HEK293T (cell line): ENCODE data around the gene FLCN.

ENCODE experiments used
- CTCF ChIA-PET: fragments of 350-600 bp; formaldehyde crosslinking; extraction: SDS; loops from one replicate; lab custom pipeline; 2021; ENCODE audit warnings: antibody characterized with exemption, inconsistent platforms; lab: Yijun Ruan, JAX
- POLR2A ChIA-PET: fragments of 350-600 bp; formaldehyde crosslinking; extraction: SDS; loops from one replicate; lab custom pipeline; 2020; ENCODE audit warnings: antibody characterized with exemption, inconsistent platforms; lab: Yijun Ruan, JAX
- DNase-seq: peaks from one replicate; pipeline ENCODE4 v3.0.0; 2012; ENCODE audit warnings: mixed read lengths; ENCODE audit errors: extremely low spot score
- ARNT ChIP-seq: fragments of 450-650 bp; IDR thresholded peaks from 2 replicates; pipeline ENCODE4 v1.6.1; 2017; ENCODE audit warnings: mild to moderate bottlenecking
- BHLHE40 ChIP-seq: fragments of 450-650 bp; IDR thresholded peaks from 2 replicates; pipeline ENCODE4 v1.6.1; 2016; ENCODE audit warnings: mild to moderate bottlenecking, moderate library complexity, borderline replicate concordance
- CTBP1 ChIP-seq: fragments of 450-650 bp; IDR thresholded peaks from 2 replicates; pipeline ENCODE4 v1.6.1; 2016; ENCODE audit warnings: borderline replicate concordance
- ELF4 ChIP-seq: fragments of 450-650 bp; IDR thresholded peaks from 2 replicates; pipeline ENCODE4 v1.6.1; 2017; ENCODE audit warnings: antibody characterized with exemption
- FOXA1 ChIP-seq: fragments of 450-650 bp; IDR thresholded peaks from 2 replicates; pipeline ENCODE4 v1.6.1; 2016; ENCODE audit warnings: mild to moderate bottlenecking
- FOXK2 ChIP-seq: fragments of 450-650 bp; IDR thresholded peaks from 2 replicates; pipeline ENCODE4 v1.6.1; 2016; ENCODE audit warnings: mild to moderate bottlenecking
- FOXM1 ChIP-seq: fragments of 450-650 bp; IDR thresholded peaks from 2 replicates; pipeline ENCODE4 v1.6.1; 2017; ENCODE audit warnings: mild to moderate bottlenecking, borderline replicate concordance
- HDGF ChIP-seq: fragments of 450-650 bp; IDR thresholded peaks from 2 replicates; pipeline ENCODE4 v1.6.1; 2017; ENCODE audit warnings: antibody characterized with exemption, borderline replicate concordance
- L3MBTL2 ChIP-seq: fragments of 450-650 bp; conservative IDR thresholded peaks from 2 replicates; pipeline ENCODE4 v1.6.1; 2016; ENCODE audit warnings: mild to moderate bottlenecking
- LEF1 ChIP-seq: fragments of 450-650 bp; IDR thresholded peaks from 2 replicates; pipeline ENCODE4 v1.6.1; 2017; ENCODE audit warnings: mild to moderate bottlenecking, borderline replicate concordance
- NFRKB ChIP-seq: fragments of 450-650 bp; IDR thresholded peaks from 2 replicates; pipeline ENCODE4 v1.6.1; 2016; ENCODE audit warnings: mild to moderate bottlenecking, moderate library complexity
- PKNOX1 ChIP-seq: fragments of 450-650 bp; IDR thresholded peaks from 2 replicates; pipeline ENCODE4 v1.6.1; 2016
- SP1 ChIP-seq: fragments of 450-650 bp; IDR thresholded peaks from 2 replicates; pipeline ENCODE4 v1.6.1; 2017
- SUZ12 ChIP-seq: fragments of 450-650 bp; IDR thresholded peaks from 2 replicates; pipeline ENCODE4 v1.6.1; 2016; ENCODE audit warnings: mild to moderate bottlenecking
- TARDBP ChIP-seq: fragments of 450-650 bp; IDR thresholded peaks from 2 replicates; pipeline ENCODE4 v1.6.1; 2016
- ZNF384 ChIP-seq: fragments of 450-650 bp; IDR thresholded peaks from 2 replicates; pipeline ENCODE4 v1.6.1; 2016

The FLCN gene

DNA sequence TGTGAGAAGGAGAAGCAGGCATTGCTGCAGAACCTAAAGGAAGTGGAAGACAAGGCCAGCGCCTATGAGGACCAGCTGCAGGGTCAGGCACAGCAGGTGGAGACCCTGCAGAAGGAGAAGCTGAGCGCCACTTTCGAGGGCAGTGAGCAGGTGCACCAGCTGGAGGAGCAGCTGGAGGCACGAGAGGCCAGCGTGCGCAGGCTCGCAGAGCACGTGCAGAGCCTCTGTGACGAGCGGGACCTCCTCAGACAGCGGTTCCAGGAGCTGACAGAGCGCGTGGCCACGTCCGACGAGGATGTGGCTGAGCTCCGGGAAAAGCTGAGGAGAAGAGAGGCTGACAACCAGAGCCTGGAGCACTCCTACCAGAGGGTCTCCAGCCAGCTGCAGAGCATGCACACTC, 72.3 kb downstream of the FLCN start:
- no peak for DNase-seq
- ChIA-PET POLR2A (no interaction called here), CTCF (interaction anchor here (1.3 kb wide), 1 partner anchor 23 kb away, joined by 5 read pairs; no protein-coding TSS in a partner anchor)
- TF ChIP-seq FOXA1, result no peak
- TF ChIP-seq CTBP1, result no peak
- TF ChIP-seq SP1, result no peak
- no peak for TF ChIP-seq ARNT
- no peak for TF ChIP-seq LEF1

DNA sequence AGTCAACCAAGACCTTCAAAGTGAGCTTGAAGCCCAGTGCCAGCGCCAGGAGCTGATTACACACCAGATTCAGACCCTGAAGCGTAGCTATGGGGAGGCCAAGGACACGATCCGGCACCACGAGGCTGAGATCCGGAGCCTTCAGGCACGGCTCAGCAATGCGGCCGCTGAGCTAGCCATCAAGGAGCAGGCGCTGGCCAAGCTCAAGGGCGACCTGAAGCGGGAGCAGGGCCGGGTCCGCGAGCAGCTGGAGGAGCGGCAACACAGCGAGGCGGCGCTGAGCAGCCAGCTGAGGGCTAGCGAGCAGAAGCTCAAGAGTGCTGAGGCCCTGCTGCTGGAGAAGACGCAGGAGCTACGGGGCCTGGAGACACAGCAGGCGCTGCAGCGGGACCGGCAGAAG, 72.8 kb downstream of the FLCN start:
- ChIA-PET POLR2A (no interaction called here), CTCF (interaction anchor here (1.3 kb wide), 1 partner anchor 22 kb away, joined by 5 read pairs; no protein-coding TSS in a partner anchor)
- DNase-seq, result no peak
- no peak for TF ChIP-seq ELF4
- TF ChIP-seq SP1, result no peak
- TF ChIP-seq SUZ12, result no peak
- no peak for TF ChIP-seq CTBP1
- no peak for TF ChIP-seq NFRKB
- no peak for TF ChIP-seq FOXA1
- TF ChIP-seq BHLHE40, result no peak
- no peak for TF ChIP-seq FOXM1
- TF ChIP-seq L3MBTL2, result no peak
- no peak for TF ChIP-seq LEF1
- TF ChIP-seq FOXK2, result no peak
- no peak for TF ChIP-seq ARNT
- TF ChIP-seq TARDBP, result no peak
- no peak for TF ChIP-seq ZNF384
- TF ChIP-seq HDGF, result no peak
- no peak for TF ChIP-seq PKNOX1
